GM12878 (cell line): Measurements from ENCODE around the gene BTBD7. TPM values are rescaled to one million over a fixed set of nuclear protein-coding genes. Genes with fewer than 3 reads are reported as not detected.

Experiments
- ATAC-seq: fragments of 200-7000 bp; cut with Tn5 transposase; 3 replicates; pipeline ENCODE4 v1.9.1; 2020; ENCODE audit warnings: mild to moderate bottlenecking, moderate library complexity
- BruUV-seq: library from RNA; stranded (reverse); fragments of 400-500 nt; replicated peaks from 2 replicates; lab custom pipeline; 2021; lab: Mats Ljungman, UMichigan
- CTCF ChIA-PET: fragments of 300-600 bp; sonication (Branson Sonifier 250); formaldehyde crosslinking; extraction: SDS; loops from one replicate; lab custom pipeline; 2021; ENCODE audit warnings: inconsistent platforms; lab: Yijun Ruan, JAX
- POLR2A ChIA-PET: fragments of 350-600 bp; formaldehyde crosslinking; extraction: SDS; loops from one replicate; lab custom pipeline; 2021; ENCODE audit warnings: inconsistent platforms; lab: Charles Lee
- RAD21 ChIA-PET: fragments of 300-600 bp; sonication (Branson Sonifier 250); formaldehyde crosslinking; loops from one replicate; lab custom pipeline; 2023; ENCODE audit warnings: antibody characterized with exemption; ENCODE audit not compliant: unreplicated experiment; lab: Charles Lee
- SMC1A ChIA-PET: fragments of 300-600 bp; sonication (Branson Sonifier 250); formaldehyde crosslinking; loops from one replicate; lab custom pipeline; 2023; ENCODE audit not compliant: unreplicated experiment, uncharacterized antibody; lab: Charles Lee
- DNase-seq: peaks from one replicate; pipeline ENCODE4 v3.0.0-alpha.2; 2011; ENCODE audit warnings: low read depth, low spot score
- FAIRE-seq: peaks from 3 replicates; lab custom pipeline; 2011; peaks lifted over from hg19 to GRCh38; lab: Jason Lieb, UNC
- H2AFZ ChIP-seq: 2 replicates; pipeline ENCODE4 v1.6.0; 2011; ENCODE audit warnings: low read depth, low read length, control low read depth; ENCODE audit not compliant: control insufficient read depth
- H3K27ac ChIP-seq: 2 replicates; pipeline ENCODE4 v1.5.1; 2011; ENCODE audit warnings: control low read depth; ENCODE audit not compliant: control insufficient read depth, insufficient read depth
- H3K27me3 ChIP-seq, 2 experiments: replicated peaks in 1 of 2; 2 replicates each; pipeline versions ENCODE4 v1.6.0 to v1.6.1; 2011; ENCODE audit warnings: low read length in 1 of 2; ENCODE audit not compliant: control insufficient read depth in 2 of 2, insufficient read depth in 2 of 2
- H3K36me3 ChIP-seq, 2 experiments: 2 replicates each; pipeline ENCODE4 v1.5.1; 2011; ENCODE audit warnings: low read length in 1 of 2; ENCODE audit not compliant: control insufficient read depth in 2 of 2, insufficient read depth in 2 of 2
- H3K4me1 ChIP-seq: 2 replicates; pipeline ENCODE4 v1.6.1; 2011; ENCODE audit warnings: mild to moderate bottlenecking, low read length, moderate library complexity, mixed read lengths; ENCODE audit not compliant: control insufficient read depth, insufficient read depth
- H3K4me2 ChIP-seq: 2 replicates; pipeline ENCODE4 v1.6.0; 2011; ENCODE audit warnings: control low read depth; ENCODE audit not compliant: control insufficient read depth, insufficient read depth
- H3K4me3 ChIP-seq: fragments of 200-600 bp; sonication (generic); 2 replicates; pipeline ENCODE4 v1.5.1; 2016
- H3K79me2 ChIP-seq: 2 replicates; pipeline ENCODE4 v1.6.0; 2011; ENCODE audit warnings: low read length; ENCODE audit not compliant: control insufficient read depth, insufficient read depth
- H3K9ac ChIP-seq: 2 replicates; pipeline ENCODE4 v1.8.0; 2011; ENCODE audit warnings: low read length, control low read depth, mixed read lengths; ENCODE audit not compliant: control insufficient read depth, insufficient read depth
- H3K9me3 ChIP-seq: replicated peaks from 3 replicates; pipeline ENCODE4 v1.5.1; 2011; ENCODE audit warnings: mild to moderate bottlenecking, low read length; ENCODE audit not compliant: control insufficient read depth, insufficient read depth
- H4K20me1 ChIP-seq: 2 replicates; pipeline ENCODE4 v1.6.0; 2011; ENCODE audit not compliant: control insufficient read depth, insufficient read depth
- CBFB ChIP-seq: IDR thresholded peaks from 2 replicates; pipeline ENCODE4 v1.6.1; 2016; ENCODE audit warnings: antibody characterized with exemption, low read depth
- CEBPB ChIP-seq, 2 experiments: fragments of 150-350 bp in 1 of 2; IDR thresholded peaks; 2 replicates each; pipeline ENCODE4 v1.6.1; 2012 to 2014; ENCODE audit warnings: low read depth in 2 of 2, low read length in 2 of 2, borderline replicate concordance in 1 of 2, inconsistent platforms in 1 of 2
- CHD4 ChIP-seq: fragments of 200-600 bp; sonication (generic); IDR thresholded peaks from 2 replicates; pipeline ENCODE4 v1.6.1; 2016; ENCODE audit warnings: mild to moderate bottlenecking
- ETV6 ChIP-seq, 2 experiments: fragments of 450-650 bp in 1 of 2; IDR thresholded peaks in 1 of 2; conservative IDR thresholded peaks in 1 of 2; 2 replicates each; pipeline ENCODE4 v1.6.1; 2014; ENCODE audit warnings: antibody characterized with exemption in 1 of 2, borderline replicate concordance in 1 of 2, low read depth in 1 of 2, mild to moderate bottlenecking in 1 of 2, moderate library complexity in 1 of 2
- EZH2 ChIP-seq: IDR thresholded peaks from 2 replicates; pipeline ENCODE4 v1.6.1; 2012; ENCODE audit warnings: low read depth, mild to moderate bottlenecking, control low read depth, inconsistent platforms, low read length, borderline replicate concordance; ENCODE audit not compliant: control insufficient read depth
- HDAC6 ChIP-seq: fragments of 200-600 bp; sonication (generic); IDR thresholded peaks from one replicate; pipeline ENCODE4 v1.8.0; 2017; ENCODE audit warnings: antibody characterized with exemption; ENCODE audit not compliant: unreplicated experiment
- IKZF2 ChIP-seq, 2 experiments: fragments of 450-650 bp; IDR thresholded peaks; 2 replicates each; pipeline ENCODE4 v1.6.1; 2017; ENCODE audit warnings: mild to moderate bottlenecking in 2 of 2, moderate library complexity in 2 of 2
- MXI1 ChIP-seq: fragments of 150-350 bp; IDR thresholded peaks from 2 replicates; pipeline ENCODE4 v1.6.1; 2011; ENCODE audit warnings: low read depth, mild to moderate bottlenecking, inconsistent platforms, low read length, improper control_type of control experiment
- RCOR1 ChIP-seq: conservative IDR thresholded peaks from 2 replicates; pipeline ENCODE4 v1.6.1; 2012; ENCODE audit warnings: low read depth, low read length, improper control_type of control experiment
- RUNX3 ChIP-seq: IDR thresholded peaks from 2 replicates; pipeline ENCODE4 v1.6.1; 2012; ENCODE audit warnings: low read length, inconsistent platforms
- SIN3A ChIP-seq: IDR thresholded peaks from 2 replicates; pipeline ENCODE4 v1.6.1; 2012; ENCODE audit warnings: low read depth, low read length, improper control_type of control experiment
- TCF3 ChIP-seq: IDR thresholded peaks from 2 replicates; pipeline ENCODE4 v1.6.1; 2012; ENCODE audit warnings: low read depth, mild to moderate bottlenecking, low read length, borderline replicate concordance; ENCODE audit not compliant: insufficient read depth
- YBX1 ChIP-seq: fragments of 450-650 bp; IDR thresholded peaks from 2 replicates; pipeline ENCODE4 v1.6.1; 2016; ENCODE audit warnings: antibody characterized with exemption
- ZNF274 ChIP-seq: IDR thresholded peaks from one replicate; pipeline ENCODE4 v1.8.0; 2011; ENCODE audit not compliant: insufficient read length, insufficient read depth
- WGBS: methylation state at CpG from one replicate; pipeline ENCODE4 v1.1.6; 2016; ENCODE audit warnings: low lambda C conversion rate; ENCODE audit not compliant: insufficient replicate concordance, insufficient coverage; ENCODE audit errors: missing lambda C conversion rate; 5-methylcytosine and 5-hydroxymethylcytosine counted together
- in situ Hi-C: fragments of 300-500 bp; cut with MboI; formaldehyde crosslinking; loops from 9 replicates; pipeline ENCODE4 v1.14.3; 2018; ENCODE audit warnings: mixed read lengths
- intact Hi-C: fragments of 100-400 bp; cut with micrococcal nuclease; formaldehyde crosslinking; loops from one replicate; pipeline ENCODE4 v1.14.2; 2022; ENCODE audit not compliant: unreplicated experiment
- polyA plus RNA-seq, 11 experiments: library from polyadenylated mRNA; depleted of rRNA in 4 of 11; unstranded in 6 of 11; stranded (reverse) in 5 of 11; fragments of >200 nt; fragmentation: Nextera tagmentation in 4 of 11; fragmentation: Illumina TruSeq in 1 of 11; extraction: Ambion mirVana in 4 of 11; extraction: Trizol in 1 of 11; gene quantifications; 1 replicate in 1 of 11; 2 replicates in 10 of 11; pipeline versions ENCODE4 v1.2.1 to v1.2.3, GENCODE V29; 2011 to 2016; ENCODE audit warnings: inconsistent platforms in 2 of 11, missing spikeins in 2 of 11, low read depth in 1 of 11
- total RNA-seq, 4 experiments: library from RNA; depleted of rRNA in 3 of 4; stranded (reverse); fragments of >200 nt in 3 of 4; fragmentation: Illumina TruSeq in 1 of 4; extraction: Trizol in 1 of 4; gene quantifications; 2 replicates each; pipeline versions ENCODE4 v1.2.1 to v1.2.3, GENCODE V29; 2013 to 2021
- TF ChIP-seq, protein P1 (sequence below): fragments of 450-650 bp; formaldehyde crosslinking; IDR thresholded peaks from 2 replicates; pipeline ENCODE4 v1.4.0; 2020; ENCODE audit warnings: mild to moderate bottlenecking, moderate library complexity
- TF ChIP-seq, protein P2 (sequence below): fragments of 450-650 bp; formaldehyde crosslinking; IDR thresholded peaks from 2 replicates; pipeline ENCODE4 v1.5.0; 2022; ENCODE audit warnings: mild to moderate bottlenecking, missing genetic modification characterization

The BTBD7 gene
- total and polyA plus RNA-seq, 10 of the 15 experiments (the other 5 are each of a cell fraction or from before 2014, with no cell fraction given): 3.6 to 17.0 (median 9.6) TPM

DNA sequence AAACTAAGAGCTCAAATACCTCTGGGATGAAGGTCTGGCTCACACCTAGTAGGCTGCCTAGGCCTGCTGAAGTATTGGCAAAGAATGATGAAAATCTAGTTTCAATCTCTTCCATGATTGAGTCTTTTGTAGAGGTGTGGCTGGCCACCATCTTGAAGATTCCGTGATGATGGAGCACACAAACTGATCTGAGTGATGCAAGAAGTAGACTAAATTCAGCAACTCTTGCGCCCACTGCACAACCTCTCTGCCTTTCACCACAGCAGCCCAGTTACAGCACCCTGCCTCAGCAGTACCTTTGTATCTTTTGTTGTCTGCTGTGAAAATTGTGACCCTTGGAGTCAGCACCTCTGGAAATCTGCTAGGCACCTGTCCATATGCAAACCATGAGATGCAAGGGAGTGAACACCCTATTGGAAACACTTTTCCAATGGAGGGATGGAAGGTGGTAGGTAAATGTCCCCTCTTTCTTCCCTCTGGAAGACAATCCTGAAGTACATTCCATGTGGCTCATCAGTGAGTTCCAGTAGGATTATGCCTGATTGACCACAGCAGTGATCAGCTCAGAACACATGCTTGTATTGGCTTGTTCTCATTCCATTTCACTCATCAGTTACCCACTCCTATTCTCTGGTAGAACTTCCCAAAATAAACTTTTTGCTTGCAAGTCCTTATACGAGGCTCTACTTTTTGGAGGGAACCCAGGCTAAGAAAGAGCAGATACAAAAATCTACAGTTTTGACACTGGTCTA is 58.6 kb downstream of the BTBD7 start:
- no peak overlapping the region for H2AFZ ChIP-seq
- RAD21 ChIA-PET: no interaction called here
- no peak overlapping the region for H3K4me3 ChIP-seq
- WGBS: 93% methylated on average over 3 of the region's 3 CpGs
- no TSS peak for BruUV-seq
- H3K9me3 ChIP-seq: no peaks in the 10 kb centered on the region
- H3K4me2 ChIP-seq: no peak overlapping the region
- POLR2A ChIA-PET: no interaction called here
- SMC1A ChIA-PET: interaction anchor here (0.6 to 1.5 kb wide), 5 partner anchors 8 to 1361 kb away, joined by 3 to 6 read pairs (median 3); no protein-coding TSS in a partner anchor
- no peak for DNase-seq
- in situ Hi-C loops: no loop called here
- CTCF ChIA-PET: interaction anchor here (0.7 to 1.6 kb wide), 3 partner anchors 8 to 262 kb away, joined by 3 to 5 read pairs (median 3); no protein-coding TSS in a partner anchor
- H3K79me2 ChIP-seq: no peaks in the 10 kb centered on the region
- H4K20me1 ChIP-seq: no peaks in the 10 kb centered on the region
- H3K9ac ChIP-seq: no peak overlapping the region
- no peak for ATAC-seq
- no peak overlapping the region for H3K27ac ChIP-seq
- intact Hi-C loops: no loop called here
- H3K4me1 ChIP-seq: peaks cover 4% of the 10 kb centered on the region; the same call in 1 of the 2 replicates
- no peaks in the 10 kb centered on the region for H3K27me3 ChIP-seq
- FAIRE-seq: no peak
- H3K36me3 ChIP-seq: peaks cover 0 to 5% of the 10 kb centered on the region in 2 experiments; a peak in 3 of 4 replicates
- TF ChIP-seq RUNX3 (no peak), CBFB (no peak), SIN3A (no peak), IKZF2 (IDR thresholded peaks at IDR 0.05) (no peak), HDAC6 (no peak), ZNF274 (no peak), ETV6 (conservative IDR thresholded peaks at IDR 0.05 in 1 of 2, IDR thresholded peaks at IDR 0.05 in 1 of 2; ENCODE audit: borderline replicate concordance in 1 of 2, low read depth in 1 of 2) (no peak), YBX1 (no peak), EZH2 (no peak), CHD4 (no peak), CEBPB (IDR thresholded peaks at IDR 0.05; ENCODE audit: borderline replicate concordance in 1 of 2, low read depth in 2 of 2, low read length in 2 of 2) (no peak), RCOR1 (no peak), MXI1 (no peak), TCF3 (no peak)
- TF ChIP-seq, protein P1, sequence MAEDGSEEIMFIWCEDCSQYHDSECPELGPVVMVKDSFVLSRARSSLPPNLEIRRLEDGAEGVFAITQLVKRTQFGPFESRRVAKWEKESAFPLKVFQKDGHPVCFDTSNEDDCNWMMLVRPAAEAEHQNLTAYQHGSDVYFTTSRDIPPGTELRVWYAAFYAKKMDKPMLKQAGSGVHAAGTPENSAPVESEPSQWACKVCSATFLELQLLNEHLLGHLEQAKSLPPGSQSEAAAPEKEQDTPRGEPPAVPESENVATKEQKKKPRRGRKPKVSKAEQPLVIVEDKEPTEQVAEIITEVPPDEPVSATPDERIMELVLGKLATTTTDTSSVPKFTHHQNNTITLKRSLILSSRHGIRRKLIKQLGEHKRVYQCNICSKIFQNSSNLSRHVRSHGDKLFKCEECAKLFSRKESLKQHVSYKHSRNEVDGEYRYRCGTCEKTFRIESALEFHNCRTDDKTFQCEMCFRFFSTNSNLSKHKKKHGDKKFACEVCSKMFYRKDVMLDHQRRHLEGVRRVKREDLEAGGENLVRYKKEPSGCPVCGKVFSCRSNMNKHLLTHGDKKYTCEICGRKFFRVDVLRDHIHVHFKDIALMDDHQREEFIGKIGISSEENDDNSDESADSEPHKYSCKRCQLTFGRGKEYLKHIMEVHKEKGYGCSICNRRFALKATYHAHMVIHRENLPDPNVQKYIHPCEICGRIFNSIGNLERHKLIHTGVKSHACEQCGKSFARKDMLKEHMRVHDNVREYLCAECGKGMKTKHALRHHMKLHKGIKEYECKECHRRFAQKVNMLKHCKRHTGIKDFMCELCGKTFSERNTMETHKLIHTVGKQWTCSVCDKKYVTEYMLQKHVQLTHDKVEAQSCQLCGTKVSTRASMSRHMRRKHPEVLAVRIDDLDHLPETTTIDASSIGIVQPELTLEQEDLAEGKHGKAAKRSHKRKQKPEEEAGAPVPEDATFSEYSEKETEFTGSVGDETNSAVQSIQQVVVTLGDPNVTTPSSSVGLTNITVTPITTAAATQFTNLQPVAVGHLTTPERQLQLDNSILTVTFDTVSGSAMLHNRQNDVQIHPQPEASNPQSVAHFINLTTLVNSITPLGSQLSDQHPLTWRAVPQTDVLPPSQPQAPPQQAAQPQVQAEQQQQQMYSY (CRISPR knock-in tag): no peak
- TF ChIP-seq, protein P2, sequence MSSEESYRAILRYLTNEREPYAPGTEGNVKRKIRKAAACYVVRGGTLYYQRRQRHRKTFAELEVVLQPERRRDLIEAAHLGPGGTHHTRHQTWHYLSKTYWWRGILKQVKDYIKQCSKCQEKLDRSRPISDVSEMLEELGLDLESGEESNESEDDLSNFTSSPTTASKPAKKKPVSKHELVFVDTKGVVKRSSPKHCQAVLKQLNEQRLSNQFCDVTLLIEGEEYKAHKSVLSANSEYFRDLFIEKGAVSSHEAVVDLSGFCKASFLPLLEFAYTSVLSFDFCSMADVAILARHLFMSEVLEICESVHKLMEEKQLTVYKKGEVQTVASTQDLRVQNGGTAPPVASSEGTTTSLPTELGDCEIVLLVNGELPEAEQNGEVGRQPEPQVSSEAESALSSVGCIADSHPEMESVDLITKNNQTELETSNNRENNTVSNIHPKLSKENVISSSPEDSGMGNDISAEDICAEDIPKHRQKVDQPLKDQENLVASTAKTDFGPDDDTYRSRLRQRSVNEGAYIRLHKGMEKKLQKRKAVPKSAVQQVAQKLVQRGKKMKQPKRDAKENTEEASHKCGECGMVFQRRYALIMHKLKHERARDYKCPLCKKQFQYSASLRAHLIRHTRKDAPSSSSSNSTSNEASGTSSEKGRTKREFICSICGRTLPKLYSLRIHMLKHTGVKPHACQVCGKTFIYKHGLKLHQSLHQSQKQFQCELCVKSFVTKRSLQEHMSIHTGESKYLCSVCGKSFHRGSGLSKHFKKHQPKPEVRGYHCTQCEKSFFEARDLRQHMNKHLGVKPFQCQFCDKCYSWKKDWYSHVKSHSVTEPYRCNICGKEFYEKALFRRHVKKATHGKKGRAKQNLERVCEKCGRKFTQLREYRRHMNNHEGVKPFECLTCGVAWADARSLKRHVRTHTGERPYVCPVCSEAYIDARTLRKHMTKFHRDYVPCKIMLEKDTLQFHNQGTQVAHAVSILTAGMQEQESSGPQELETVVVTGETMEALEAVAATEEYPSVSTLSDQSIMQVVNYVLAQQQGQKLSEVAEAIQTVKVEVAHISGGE (CRISPR knock-in tag): no peak
